ENCODE measurements around the gene HOXA3. TPM values are rescaled to one million over a fixed set of nuclear protein-coding genes. Genes with fewer than 3 reads are reported as not detected.

Gene HOXA3
- total RNA-seq, 1 experiment from 2014 or later: not detected

DNA sequence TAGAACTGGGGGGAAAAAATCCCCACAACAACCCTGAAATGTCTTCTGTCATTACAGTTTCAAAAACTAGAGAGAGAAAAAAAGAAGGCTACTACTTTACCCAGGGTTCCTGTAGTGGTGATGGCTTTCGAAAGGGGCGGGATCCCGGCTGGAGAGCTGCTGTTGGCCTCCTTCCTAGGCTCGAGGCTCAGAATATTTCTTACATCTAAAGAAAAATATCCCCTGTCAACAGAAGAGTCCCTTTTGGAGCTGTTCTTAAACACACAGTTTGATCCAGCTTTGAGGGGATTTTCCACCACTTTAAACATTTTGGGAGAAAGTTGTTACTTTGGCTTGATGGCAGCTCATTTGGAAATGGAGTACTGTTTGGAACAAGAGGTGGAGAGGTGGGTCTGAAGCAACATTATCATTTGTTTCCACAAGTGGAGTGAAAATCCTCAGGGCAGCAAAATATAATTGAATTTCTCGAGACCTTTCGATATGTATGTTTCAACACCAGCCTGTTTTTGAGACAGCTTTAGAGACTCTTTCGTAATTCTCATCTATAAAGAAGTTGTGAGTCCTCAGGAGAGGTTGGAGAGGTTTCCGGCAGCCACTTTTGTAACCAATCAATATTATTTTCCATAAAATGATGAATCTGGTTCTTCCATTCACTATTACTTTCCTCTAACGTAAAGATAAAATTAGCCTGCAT, 42.5 kb upstream of the HOXA3 start:
- H3K79me2 ChIP-seq (ENCODE audit: insufficient read depth, low read length): no peaks in the 10 kb centered on the region
- peak; percentile 25 for DNase-seq
- H3K27ac Mint-ChIP-seq: no peak overlapping the region
- no peak overlapping the region for H4K91ac ChIP-seq (ENCODE audit: insufficient read length, low read depth, low read length)
- no peak overlapping the region for H3K27ac ChIP-seq (ENCODE audit: insufficient read length, low read depth, low read length)
- no peak overlapping the region for H2BK120ac ChIP-seq (ENCODE audit: low read depth, low read length, poor library complexity, severe bottlenecking)
- H3K27me3 ChIP-seq (ENCODE audit: insufficient read depth, low read length): peaks cover 88% of the 10 kb centered on the region
- H3K56ac ChIP-seq (ENCODE audit: insufficient read length, low read depth, low read length): no peak overlapping the region
- no peaks in the 10 kb centered on the region for H3K79me1 ChIP-seq (ENCODE audit: insufficient read depth, low read depth, low read length, poor library complexity, severe bottlenecking)
- no peak overlapping the region for H2BK15ac ChIP-seq (ENCODE audit: low read depth, low read length)
- no peaks in the 10 kb centered on the region for H4K20me1 ChIP-seq (ENCODE audit: control insufficient read depth, insufficient read depth, insufficient read length)
- no peak overlapping the region for H3T11ph ChIP-seq (ENCODE audit: low read length)
- no peak overlapping the region for H2BK5ac ChIP-seq (ENCODE audit: insufficient read length, low read length)
- no peak overlapping the region for H4K5ac ChIP-seq (ENCODE audit: insufficient read length, low read depth, low read length)
- H4K8ac ChIP-seq (replicated peaks; ENCODE audit: insufficient read length, low read depth, low read length): no peak overlapping the region
- no peak overlapping the region for H3K23ac ChIP-seq (ENCODE audit: insufficient read length, low read depth, low read length)
- no peaks in the 10 kb centered on the region for H3K4me1 ChIP-seq (ENCODE audit: insufficient read depth, low read length)
- H2AFZ ChIP-seq (ENCODE audit: low read length): no peak overlapping the region
- H2BK12ac ChIP-seq (ENCODE audit: insufficient read length, low read depth, low read length): no peak overlapping the region
- no peak overlapping the region for H2AK5ac ChIP-seq (ENCODE audit: insufficient read length, low read length)
- no peak overlapping the region for H3K9ac ChIP-seq (ENCODE audit: extremely low read depth, insufficient read length, low read length)
- H3K4me2 ChIP-seq (ENCODE audit: insufficient read depth, insufficient read length, low read length): no peak overlapping the region
- no peaks in the 10 kb centered on the region for H3K9me3 ChIP-seq (ENCODE audit: control insufficient read depth, low read depth, low read length)
- no peaks in the 10 kb centered on the region for H3K23me2 ChIP-seq (ENCODE audit: insufficient read length, low read depth, low read length, poor library complexity, severe bottlenecking)
- no peak overlapping the region for H3K4me3 Mint-ChIP-seq
- H3K9me3 Mint-ChIP-seq: peaks cover 3 to 11% of the 10 kb centered on the region in 2 experiments; a peak in 2 of 5 replicates
- no peak overlapping the region for H2BK20ac ChIP-seq (ENCODE audit: low read depth, low read length, poor library complexity, severe bottlenecking)
- H3K27me3 Mint-ChIP-seq (ENCODE audit: low read depth): peaks cover 97% of the 10 kb centered on the region
- H3K14ac ChIP-seq (ENCODE audit: insufficient read depth, low read length): no peak overlapping the region
- no peak overlapping the region for H3K18ac ChIP-seq (ENCODE audit: insufficient read length, low read depth, low read length)
- no peaks in the 10 kb centered on the region; a peak in 2 of 7 replicates for H3K36me3 Mint-ChIP-seq (ENCODE audit: insufficient read depth in 1 of 3, low read depth in 3 of 3)
- TF ChIP-seq, protein P1, sequence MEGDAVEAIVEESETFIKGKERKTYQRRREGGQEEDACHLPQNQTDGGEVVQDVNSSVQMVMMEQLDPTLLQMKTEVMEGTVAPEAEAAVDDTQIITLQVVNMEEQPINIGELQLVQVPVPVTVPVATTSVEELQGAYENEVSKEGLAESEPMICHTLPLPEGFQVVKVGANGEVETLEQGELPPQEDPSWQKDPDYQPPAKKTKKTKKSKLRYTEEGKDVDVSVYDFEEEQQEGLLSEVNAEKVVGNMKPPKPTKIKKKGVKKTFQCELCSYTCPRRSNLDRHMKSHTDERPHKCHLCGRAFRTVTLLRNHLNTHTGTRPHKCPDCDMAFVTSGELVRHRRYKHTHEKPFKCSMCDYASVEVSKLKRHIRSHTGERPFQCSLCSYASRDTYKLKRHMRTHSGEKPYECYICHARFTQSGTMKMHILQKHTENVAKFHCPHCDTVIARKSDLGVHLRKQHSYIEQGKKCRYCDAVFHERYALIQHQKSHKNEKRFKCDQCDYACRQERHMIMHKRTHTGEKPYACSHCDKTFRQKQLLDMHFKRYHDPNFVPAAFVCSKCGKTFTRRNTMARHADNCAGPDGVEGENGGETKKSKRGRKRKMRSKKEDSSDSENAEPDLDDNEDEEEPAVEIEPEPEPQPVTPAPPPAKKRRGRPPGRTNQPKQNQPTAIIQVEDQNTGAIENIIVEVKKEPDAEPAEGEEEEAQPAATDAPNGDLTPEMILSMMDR (conservative IDR thresholded peaks at IDR 0.05): no peak
- no CpG with 5 or more reads among the region's 9 CpGs for WGBS (ENCODE audit: extremely low coverage, insufficient read length, low lambda C conversion rate)
- H3K4ac ChIP-seq (ENCODE audit: low read depth, low read length): no peak overlapping the region
- peaks cover 0 to 8% of the 10 kb centered on the region in 2 experiments; a peak in 3 of 4 replicates for H3K4me1 Mint-ChIP-seq

Measured in H9 (cell line).